M059J (cell line): ENCODE results near the gene PBOV1. TPM values are rescaled to one million over a fixed set of nuclear protein-coding genes. Genes with fewer than 3 reads are reported as not detected.

Experiments
- DNase-seq: peaks from one replicate; pipeline ENCODE4 v3.0.0-alpha.2; 2012; ENCODE audit warnings: low read depth
- total RNA-seq: library from RNA; depleted of rRNA; stranded (reverse); fragments of >200 nt; shearing (Covaris generic); gene quantifications from 2 replicates; pipeline ENCODE4 v1.2.3, GENCODE V29; 2014; rRNA removed

PBOV1 gene
- not detected in 2 replicates for total RNA-seq

GRCh38 chr6:138218449-138218848 lies at the start of gene PBOV1:
Gene PBOV1 (minus strand): TSS chr6:138218491. CDS start chr6:138218395, 96 bp downstream.
- DNase-seq, result no peak

GRCh38 chr6:138266095-138266494 lies 47.8 kb upstream of the PBOV1 start:
- DNase-seq, result no peak

- DNase-seq, result no peak
Measured at GRCh38 chr6:138264372-138264880, 46.1 kb upstream of the PBOV1 start.

- DNase-seq, result no peak
Measured at GRCh38 chr6:138263963-138264362, 45.7 kb upstream of the PBOV1 start.

GRCh38 chr6:138261116-138261780 lies 43.0 kb upstream of the PBOV1 start:
- no peak for DNase-seq

GRCh38 chr6:138258991-138259390 lies 40.7 kb upstream of the PBOV1 start:
- DNase-seq, result no peak

- DNase-seq, result no peak
Measured at GRCh38 chr6:138258197-138258596, 39.9 kb upstream of the PBOV1 start.

GRCh38 chr6:138257638-138258040 lies 39.3 kb upstream of the PBOV1 start:
- DNase-seq, result no peak

GRCh38 chr6:138255443-138255842 lies 37.2 kb upstream of the PBOV1 start:
- DNase-seq, result no peak

GRCh38 chr6:138253731-138254130 lies 35.4 kb upstream of the PBOV1 start:
- no peak for DNase-seq

GRCh38 chr6:138250513-138251247 lies 32.4 kb upstream of the PBOV1 start:
- DNase-seq, result peak; percentile 75

GRCh38 chr6:138250053-138250452 lies 31.8 kb upstream of the PBOV1 start:
- no peak for DNase-seq

GRCh38 chr6:138248878-138249277 lies 30.6 kb upstream of the PBOV1 start:
- DNase-seq, result no peak

GRCh38 chr6:138248011-138248410 lies 29.7 kb upstream of the PBOV1 start:
- no peak for DNase-seq

- DNase-seq, result no peak
Measured at GRCh38 chr6:138246650-138247440, 28.6 kb upstream of the PBOV1 start.

- no peak for DNase-seq
Measured at GRCh38 chr6:138245751-138246150, 27.5 kb upstream of the PBOV1 start.

GRCh38 chr6:138242987-138243592 lies 24.8 kb upstream of the PBOV1 start:
- no peak for DNase-seq

- DNase-seq, result no peak
Measured at GRCh38 chr6:138241934-138242333, 23.6 kb upstream of the PBOV1 start.

GRCh38 chr6:138241381-138241780 lies 23.1 kb upstream of the PBOV1 start:
- no peak for DNase-seq

- peak; percentile 83 for DNase-seq
Measured at GRCh38 chr6:138240476-138241245, 22.4 kb upstream of the PBOV1 start.

- DNase-seq, result no peak
Measured at GRCh38 chr6:138239774-138240173, 21.5 kb upstream of the PBOV1 start.
